HG02763 (cell line): ENCODE measurements around the gene SCD.

Experiments
- ATAC-seq: cut with Tn5 transposase; IDR thresholded peaks from one replicate; pipeline ENCODE4 v1.9.1; 2021; ENCODE audit warnings: mild to moderate bottlenecking, moderate library complexity; ENCODE audit not compliant: unreplicated experiment

SCD gene

GRCh38 chr10:100391163-100392002 is 44.4 kb downstream of the SCD start:
- ATAC-seq: no peak

GRCh38 chr10:100392686-100393003 is 45.6 kb downstream of the SCD start:
- ATAC-seq: no peak

- ATAC-seq: no peak
Observed at GRCh38 chr10:100395626-100396025, 48.6 kb downstream of the SCD start.

GRCh38 chr10:100396605-100397004 is 49.6 kb downstream of the SCD start:
- ATAC-seq: no peak

- ATAC-seq: no peak
Observed at GRCh38 chr10:100401631-100402328, 54.7 kb downstream of the SCD start.

- ATAC-seq: no peak
Observed at GRCh38 chr10:100403734-100404133, 56.7 kb downstream of the SCD start.

- no peak for ATAC-seq
Observed at GRCh38 chr10:100413173-100413572, 66.1 kb downstream of the SCD start.
